Measurements from ENCODE around the gene LARP4B. TPM values are rescaled to one million over a fixed set of nuclear protein-coding genes. Genes with fewer than 3 reads are reported as not detected.

LARP4B gene
- polyA plus RNA-seq, 1 of the 3 experiments (the other 2 are of a cell fraction): 23.3 TPM

DNA sequence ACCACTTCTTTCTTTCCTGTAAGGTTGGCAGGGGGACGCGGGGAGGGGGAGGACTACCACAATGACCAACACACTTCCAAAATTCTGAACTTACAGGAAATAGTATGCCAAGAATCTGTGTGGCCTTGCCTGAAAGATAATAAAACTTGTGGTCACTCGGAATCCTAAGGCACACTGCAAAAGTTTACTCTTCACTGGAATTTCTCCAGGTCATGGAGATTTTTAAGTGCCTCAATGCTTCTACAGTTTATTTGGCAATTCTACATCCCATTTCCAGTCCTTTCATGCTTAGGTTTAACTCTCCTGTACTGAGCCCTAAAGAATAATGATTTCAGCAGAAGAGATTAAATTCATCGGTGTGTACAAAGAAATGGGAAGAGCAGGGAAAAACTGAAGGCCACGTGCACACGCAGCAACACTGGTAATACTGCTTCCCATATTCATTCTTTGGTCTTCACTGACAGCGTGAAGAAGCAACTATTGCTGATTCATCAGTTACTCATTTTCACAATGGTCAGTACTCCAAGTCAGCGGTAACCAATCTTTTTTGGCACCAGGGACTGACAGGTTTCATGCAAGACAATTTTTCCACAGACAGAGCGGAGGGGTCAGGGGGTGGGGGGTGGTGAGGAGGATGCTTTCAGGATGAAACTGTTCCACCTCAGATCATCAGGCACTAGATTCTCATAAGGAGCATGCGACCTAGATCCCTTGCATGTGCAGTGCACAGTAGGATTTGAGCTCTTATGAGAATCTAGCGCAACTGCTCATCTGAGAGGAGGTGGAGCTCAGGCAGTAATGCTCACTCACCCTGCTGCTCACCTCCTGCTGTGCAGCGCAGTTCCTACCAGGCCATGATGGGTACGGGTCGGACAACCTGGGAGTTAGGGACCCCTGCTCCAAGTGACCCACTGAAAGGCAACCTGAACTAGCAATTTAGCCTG lies 9.8 kb downstream of the LARP4B start:
- POLR2A ChIA-PET: no interaction called here
- DNase-seq: no peak

DNA sequence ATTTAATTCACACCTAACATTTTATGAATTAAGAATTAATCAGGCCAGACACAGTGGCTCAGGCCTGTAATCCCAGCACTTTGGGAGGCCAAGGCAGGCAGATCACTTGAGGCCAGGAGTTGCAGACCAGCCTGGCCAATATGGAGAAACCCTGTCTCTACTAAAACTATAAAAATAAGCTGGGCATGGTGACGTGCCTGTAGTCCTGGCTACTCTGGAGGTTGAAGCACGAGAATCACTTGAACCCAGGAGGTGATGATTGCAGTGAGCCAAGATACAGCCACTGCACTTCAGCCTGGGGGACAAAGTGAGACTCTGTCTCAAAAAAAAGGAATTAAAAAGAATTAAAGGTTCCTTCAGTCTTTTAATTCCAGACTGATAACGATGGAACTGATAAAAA lies 11.1 kb downstream of the LARP4B start:
- Histone ChIP-seq H3K79me2 (ENCODE audit: insufficient read depth) (peaks cover 100% of the 10 kb centered on the region), H3K4me3 (ENCODE audit: low read depth in 2 of 2, low read length in 1 of 2) (no peak overlapping the region), H3F3A (replicated peaks; ENCODE audit: insufficient read depth) (peaks cover 7% of the 10 kb centered on the region), H3K4me2 (no peak overlapping the region), H3K9ac (no peak overlapping the region), H2AFZ (ENCODE audit: low read depth) (no peak overlapping the region), H3K36me3 (replicated peaks in 1 of 2; ENCODE audit: control insufficient read depth in 1 of 2, insufficient read depth in 2 of 2, low read length in 1 of 2) (peaks cover 4 to 37% of the 10 kb centered on the region in 2 experiments), H3K9me3 (no peaks in the 10 kb centered on the region), H3K27me3 (ENCODE audit: insufficient read depth) (no peaks in the 10 kb centered on the region), H4K20me1 (ENCODE audit: insufficient read depth) (peaks cover 99% of the 10 kb centered on the region), H3K27ac (ENCODE audit: low read depth in 2 of 2, low read length in 1 of 2) (no peak overlapping the region), H3K9me2 (no peaks in the 10 kb centered on the region), H3K4me1 (ENCODE audit: control insufficient read depth in 1 of 2, insufficient read depth in 2 of 2, low read depth in 1 of 2, low read length in 1 of 2) (no peaks in the 10 kb centered on the region; a peak in 1 of 4 replicates)
- POLR2A ChIA-PET: no interaction called here
- no peak for TF ChIP-seq EP300 (IDR thresholded peaks at IDR 0.05; ENCODE audit: borderline replicate concordance in 1 of 2, low read depth in 1 of 2, low read length in 1 of 2)
- no peak for TF ChIP-seq NRF1 (IDR thresholded peaks at IDR 0.05; ENCODE audit: low read depth, low read length)
- no peak for DNase-seq
- WGBS (ENCODE audit: low lambda C conversion rate): 96% methylated on average over 3 of the region's 3 CpGs
- CTCF ChIA-PET: no interaction called here

More for the DNA sequence above, 9.8 kb downstream of the LARP4B start:
- Histone ChIP-seq H3K79me2 (ENCODE audit: insufficient read depth) (peaks cover 100% of the 10 kb centered on the region), H3K9ac (no peak overlapping the region), H3K27ac (ENCODE audit: low read depth in 2 of 2, low read length in 1 of 2) (peak overlapping the region in 1 of 2 experiments; percentile 8; a peak in 1 of 4 replicates), H4K20me1 (ENCODE audit: insufficient read depth) (peaks cover 99% of the 10 kb centered on the region), H3F3A (replicated peaks; ENCODE audit: insufficient read depth) (peaks cover 8% of the 10 kb centered on the region), H3K9me2 (no peaks in the 10 kb centered on the region), H3K4me3 (ENCODE audit: low read depth in 2 of 2, low read length in 1 of 2) (no peak overlapping the region), H2AFZ (ENCODE audit: low read depth) (no peak overlapping the region), H3K36me3 (replicated peaks in 1 of 2; ENCODE audit: control insufficient read depth in 1 of 2, insufficient read depth in 2 of 2, low read length in 1 of 2) (peaks cover 6 to 38% of the 10 kb centered on the region in 2 experiments), H3K9me3 (no peaks in the 10 kb centered on the region), H3K4me1 (ENCODE audit: control insufficient read depth in 1 of 2, insufficient read depth in 2 of 2, low read depth in 1 of 2, low read length in 1 of 2) (no peaks in the 10 kb centered on the region; a peak in 1 of 4 replicates), H3K4me2 (no peak overlapping the region), H3K27me3 (ENCODE audit: insufficient read depth) (no peaks in the 10 kb centered on the region)
- 88% methylated on average over 10 of the region's 14 CpGs for WGBS (ENCODE audit: low lambda C conversion rate)
- TF ChIP-seq SIN3A (IDR thresholded peaks at IDR 0.05; ENCODE audit: borderline replicate concordance, low read depth, low read length): no peak
- TF ChIP-seq, protein P1, sequence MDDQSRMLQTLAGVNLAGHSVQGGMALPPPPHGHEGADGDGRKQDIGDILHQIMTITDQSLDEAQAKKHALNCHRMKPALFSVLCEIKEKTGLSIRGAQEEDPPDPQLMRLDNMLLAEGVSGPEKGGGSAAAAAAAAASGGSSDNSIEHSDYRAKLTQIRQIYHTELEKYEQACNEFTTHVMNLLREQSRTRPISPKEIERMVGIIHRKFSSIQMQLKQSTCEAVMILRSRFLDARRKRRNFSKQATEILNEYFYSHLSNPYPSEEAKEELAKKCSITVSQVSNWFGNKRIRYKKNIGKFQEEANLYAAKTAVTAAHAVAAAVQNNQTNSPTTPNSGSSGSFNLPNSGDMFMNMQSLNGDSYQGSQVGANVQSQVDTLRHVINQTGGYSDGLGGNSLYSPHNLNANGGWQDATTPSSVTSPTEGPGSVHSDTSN (IDR thresholded peaks at IDR 0.05): peak; percentile 64
- CTCF ChIA-PET: no interaction called here

DNA sequence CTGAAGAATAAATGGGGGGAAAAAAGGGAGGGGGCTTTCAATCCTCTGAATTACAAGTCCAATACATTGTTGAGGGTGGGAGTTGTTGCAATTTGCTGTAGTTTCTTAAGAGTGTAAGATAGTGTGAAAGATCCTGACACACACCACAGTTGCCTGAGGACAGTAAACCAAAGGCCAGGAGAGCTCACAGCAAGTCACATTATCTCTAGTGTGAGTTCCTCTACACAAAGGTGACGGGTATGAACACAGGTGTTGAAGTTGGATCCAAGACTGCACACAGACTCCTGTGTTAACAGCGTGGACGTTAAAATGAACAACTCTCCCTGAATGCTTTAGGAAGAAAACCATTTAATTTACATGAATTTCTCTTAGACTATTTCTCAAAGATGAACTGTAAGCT lies 12.0 kb downstream of the LARP4B start:
- no peak overlapping the region for H3K27ac ChIP-seq (ENCODE audit: low read depth in 2 of 2, low read length in 1 of 2)
- peaks cover 100% of the 10 kb centered on the region for H3K79me2 ChIP-seq (ENCODE audit: insufficient read depth)
- H3K9me2 ChIP-seq: no peaks in the 10 kb centered on the region
- 98% methylated on average over 3 of the region's 3 CpGs for WGBS (ENCODE audit: low lambda C conversion rate)
- H3F3A ChIP-seq (replicated peaks; ENCODE audit: insufficient read depth): peaks cover 5% of the 10 kb centered on the region
- peaks cover 0 to 31% of the 10 kb centered on the region in 2 experiments for H3K36me3 ChIP-seq (replicated peaks in 1 of 2; ENCODE audit: control insufficient read depth in 1 of 2, insufficient read depth in 2 of 2, low read length in 1 of 2)
- no peak overlapping the region for H3K4me2 ChIP-seq
- TF ChIP-seq TEAD4 (IDR thresholded peaks at IDR 0.05; ENCODE audit: borderline replicate concordance, insufficient read depth) (no peak), RAD21 (IDR thresholded peaks at IDR 0.05; ENCODE audit: low read length) (no peak), RCOR1 (IDR thresholded peaks at IDR 0.05; ENCODE audit: low read length) (no peak), MXI1 (IDR thresholded peaks at IDR 0.05; ENCODE audit: low read depth, low read length) (no peak), MEF2A (IDR thresholded peaks at IDR 0.05; ENCODE audit: borderline replicate concordance, low read depth) (no peak), SMC3 (IDR thresholded peaks at IDR 0.05; ENCODE audit: low read depth, low read length) (no peak), TAF1 (IDR thresholded peaks at IDR 0.05; ENCODE audit: borderline replicate concordance, low read depth, low read length) (no peak), GATA2 (CRISPR knock-in tag; IDR thresholded peaks at IDR 0.05) (no peak), NRF1 (IDR thresholded peaks at IDR 0.05; ENCODE audit: low read depth, low read length) (no peak), EZH2phosphoT487 (IDR thresholded peaks at IDR 0.05; ENCODE audit: borderline replicate concordance, low read depth) (no peak), SIN3A (IDR thresholded peaks at IDR 0.05; ENCODE audit: borderline replicate concordance, low read depth, low read length) (no peak), CHD2 (IDR thresholded peaks at IDR 0.05; ENCODE audit: low read length, partially characterized antibody) (no peak)
- TF ChIP-seq, protein P2, sequence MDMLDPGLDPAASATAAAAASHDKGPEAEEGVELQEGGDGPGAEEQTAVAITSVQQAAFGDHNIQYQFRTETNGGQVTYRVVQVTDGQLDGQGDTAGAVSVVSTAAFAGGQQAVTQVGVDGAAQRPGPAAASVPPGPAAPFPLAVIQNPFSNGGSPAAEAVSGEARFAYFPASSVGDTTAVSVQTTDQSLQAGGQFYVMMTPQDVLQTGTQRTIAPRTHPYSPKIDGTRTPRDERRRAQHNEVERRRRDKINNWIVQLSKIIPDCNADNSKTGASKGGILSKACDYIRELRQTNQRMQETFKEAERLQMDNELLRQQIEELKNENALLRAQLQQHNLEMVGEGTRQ (IDR thresholded peaks at IDR 0.05; ENCODE audit: borderline replicate concordance, low read depth, low read length): no peak
- H3K9me3 ChIP-seq: no peaks in the 10 kb centered on the region
- H3K27me3 ChIP-seq (ENCODE audit: insufficient read depth): no peaks in the 10 kb centered on the region
- no peak overlapping the region for H3K4me3 ChIP-seq (ENCODE audit: low read depth in 2 of 2, low read length in 1 of 2)
- no peak overlapping the region for H3K9ac ChIP-seq
- H3K4me1 ChIP-seq (ENCODE audit: control insufficient read depth in 1 of 2, insufficient read depth in 2 of 2, low read depth in 1 of 2, low read length in 1 of 2): no peaks in the 10 kb centered on the region; a peak in 1 of 4 replicates
- CTCF ChIA-PET: interaction anchor here (1.0 kb wide), 1 partner anchor 11 kb away, joined by 3 read pairs; no protein-coding TSS in a partner anchor
- no peak overlapping the region for H2AFZ ChIP-seq (ENCODE audit: low read depth)
- no peak for DNase-seq
- POLR2A ChIA-PET: no interaction called here
- peaks cover 94% of the 10 kb centered on the region for H4K20me1 ChIP-seq (ENCODE audit: insufficient read depth)
